ENCODE results near the gene HNRNPM.

- TF ChIP-seq CTCF (IDR thresholded peaks at IDR 0.05; ENCODE audit: low read length) (no peak), EZH2 (optimal IDR thresholded peaks at IDR 0.05; ENCODE audit: low read depth, low read length) (no peak), EZH2phosphoT487 (IDR thresholded peaks at IDR 0.05; ENCODE audit: low read length) (no peak)
Observed at GRCh38 chr19:8491574-8491973, 46.8 kb downstream of the HNRNPM start.
